Testis (tissue), 2 donors: ENCODE data around the gene YPEL2.

ENCODE experiments used
- CTCF ChIP-seq, 3 experiments: fragments of 450-650 bp in 2 of 3; fragments of 200-600 bp in 1 of 3; sonication (generic) in 1 of 3; IDR thresholded peaks; one replicate each; pipeline ENCODE4 v1.5.1; 2016 to 2019; ENCODE audit warnings: antibody characterized with exemption in 3 of 3, mild to moderate bottlenecking in 2 of 3, moderate library complexity in 1 of 3
- POLR2A ChIP-seq: fragments of 450-650 bp; IDR thresholded peaks from one replicate; pipeline ENCODE4 v1.6.1; 2017; ENCODE audit warnings: antibody characterized with exemption, mild to moderate bottlenecking, moderate library complexity

- TF ChIP-seq CTCF (IDR thresholded peaks at IDR 0.05) (no peak), POLR2A (no peak)
Observed at GRCh38 chr17:59345476-59345875, 14.0 kb downstream of the YPEL2 start.
